ENCODE measurements around the gene SPIC.

Gene SPIC

DNA sequence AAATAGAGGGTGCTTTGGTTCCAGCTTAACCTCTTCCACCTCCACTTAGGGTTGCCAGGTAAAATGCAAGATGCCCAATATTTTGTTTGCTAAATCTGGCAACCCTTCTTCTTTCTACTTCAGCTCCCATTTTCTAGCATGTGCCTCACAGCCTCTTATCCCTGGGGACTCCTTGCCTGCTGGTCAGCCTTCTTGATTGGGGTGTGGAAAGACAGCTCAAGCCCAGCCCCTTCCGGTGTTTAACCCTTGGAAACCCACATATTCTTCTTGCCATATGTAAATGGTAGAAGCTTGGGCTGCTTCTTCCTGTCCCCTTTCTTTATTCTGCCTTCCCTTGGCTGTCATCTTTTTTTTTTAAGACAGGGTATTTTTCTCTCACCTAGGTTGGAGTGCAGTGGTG, 5.7 kb downstream of the SPIC start:
- no peak overlapping the region for H2AFZ ChIP-seq (ENCODE audit: insufficient read depth, low read length, poor library complexity)
- no CpG with 5 or more reads among the region's 1 CpG for WGBS (ENCODE audit: extremely low coverage, insufficient coverage, insufficient read length)
- no peak for DNase-seq
- no peak overlapping the region for H2AK5ac ChIP-seq (ENCODE audit: low read length)
- no peak overlapping the region for H2BK5ac ChIP-seq (ENCODE audit: low read depth, low read length, poor library complexity)
- no peak overlapping the region for H3K18ac ChIP-seq (ENCODE audit: low read length)
- no peak overlapping the region for H4K12ac ChIP-seq (ENCODE audit: low read depth, low read length)
- H3K14ac ChIP-seq (ENCODE audit: low read length) = no peak overlapping the region
- no peak overlapping the region for H4K91ac ChIP-seq (ENCODE audit: low read depth, low read length)
- H2BK120ac ChIP-seq (ENCODE audit: insufficient read depth, low read length, poor library complexity) = no peak overlapping the region
- no peaks in the 10 kb centered on the region for H3K79me2 ChIP-seq (ENCODE audit: control insufficient read depth, insufficient read depth, low read length, poor library complexity)
- H3K9ac ChIP-seq (ENCODE audit: low read length) = no peak overlapping the region
- no peak overlapping the region for H3K4ac ChIP-seq (ENCODE audit: low read depth, low read length)
- no peaks in the 10 kb centered on the region for H3K27me3 ChIP-seq (ENCODE audit: insufficient read depth, low read length)
- no peak overlapping the region for H4K8ac ChIP-seq (ENCODE audit: low read depth, low read length)
- no peaks in the 10 kb centered on the region for H3K79me1 ChIP-seq (ENCODE audit: low read length)
- no peaks in the 10 kb centered on the region for H3K4me1 ChIP-seq (ENCODE audit: control insufficient read depth in 1 of 2, insufficient read depth in 2 of 2, low read length in 2 of 2)
- H3K9me3 ChIP-seq (ENCODE audit: insufficient read depth, low read depth, low read length) = no peaks in the 10 kb centered on the region
- H3K4me2 ChIP-seq (ENCODE audit: low read length) = no peak overlapping the region
- no peak overlapping the region for H3K4me3 ChIP-seq (ENCODE audit: low read depth, low read length)
- no peak overlapping the region for H2BK12ac ChIP-seq (ENCODE audit: low read length)
- no peak overlapping the region for H3K27ac ChIP-seq (ENCODE audit: low read depth, low read length)
- no peak overlapping the region for H3K23ac ChIP-seq (ENCODE audit: low read length)
- no peaks in the 10 kb centered on the region for H3K36me3 ChIP-seq (ENCODE audit: control insufficient read depth in 1 of 2, insufficient read depth in 2 of 2, low read length in 2 of 2)

- no peak overlapping the region for H3K4me2 ChIP-seq (ENCODE audit: low read length)
- H3K23ac ChIP-seq (ENCODE audit: low read length) = no peak overlapping the region
- H3K9me3 ChIP-seq (ENCODE audit: insufficient read depth, low read depth, low read length) = no peaks in the 10 kb centered on the region
- no peak overlapping the region for H4K8ac ChIP-seq (ENCODE audit: low read depth, low read length)
- H2AFZ ChIP-seq (ENCODE audit: insufficient read depth, low read length, poor library complexity) = no peak overlapping the region
- H3K36me3 ChIP-seq (ENCODE audit: control insufficient read depth in 1 of 2, insufficient read depth in 2 of 2, low read length in 2 of 2) = no peaks in the 10 kb centered on the region
- H3K79me1 ChIP-seq (ENCODE audit: low read length) = no peaks in the 10 kb centered on the region
- no peak overlapping the region for H4K12ac ChIP-seq (ENCODE audit: low read depth, low read length)
- no peaks in the 10 kb centered on the region for H3K79me2 ChIP-seq (ENCODE audit: control insufficient read depth, insufficient read depth, low read length, poor library complexity)
- no peak overlapping the region for H3K18ac ChIP-seq (ENCODE audit: low read length)
- no peak for DNase-seq
- no peaks in the 10 kb centered on the region for H3K4me1 ChIP-seq (ENCODE audit: control insufficient read depth in 1 of 2, insufficient read depth in 2 of 2, low read length in 2 of 2)
- H2BK12ac ChIP-seq (ENCODE audit: low read length) = no peak overlapping the region
- H3K27me3 ChIP-seq (ENCODE audit: insufficient read depth, low read length) = no peaks in the 10 kb centered on the region
- no peak overlapping the region for H3K9ac ChIP-seq (ENCODE audit: low read length)
- H4K91ac ChIP-seq (ENCODE audit: low read depth, low read length) = no peak overlapping the region
- H2AK5ac ChIP-seq (ENCODE audit: low read length) = no peak overlapping the region
- H3K4me3 ChIP-seq (ENCODE audit: low read depth, low read length) = no peak overlapping the region
- no peak overlapping the region for H3K27ac ChIP-seq (ENCODE audit: low read depth, low read length)
- no peak overlapping the region for H3K14ac ChIP-seq (ENCODE audit: low read length)
- no peak overlapping the region for H2BK120ac ChIP-seq (ENCODE audit: insufficient read depth, low read length, poor library complexity)
- no peak overlapping the region for H3K4ac ChIP-seq (ENCODE audit: low read depth, low read length)
- H2BK5ac ChIP-seq (ENCODE audit: low read depth, low read length, poor library complexity) = no peak overlapping the region
These were observed 9.9 kb downstream of the SPIC start for GRCh38 chr12:101485021-101485420.

GRCh38 chr12:101488469-101488868, 13.3 kb downstream of the SPIC start:
- H3K14ac ChIP-seq (ENCODE audit: low read length) = no peak overlapping the region

DNA sequence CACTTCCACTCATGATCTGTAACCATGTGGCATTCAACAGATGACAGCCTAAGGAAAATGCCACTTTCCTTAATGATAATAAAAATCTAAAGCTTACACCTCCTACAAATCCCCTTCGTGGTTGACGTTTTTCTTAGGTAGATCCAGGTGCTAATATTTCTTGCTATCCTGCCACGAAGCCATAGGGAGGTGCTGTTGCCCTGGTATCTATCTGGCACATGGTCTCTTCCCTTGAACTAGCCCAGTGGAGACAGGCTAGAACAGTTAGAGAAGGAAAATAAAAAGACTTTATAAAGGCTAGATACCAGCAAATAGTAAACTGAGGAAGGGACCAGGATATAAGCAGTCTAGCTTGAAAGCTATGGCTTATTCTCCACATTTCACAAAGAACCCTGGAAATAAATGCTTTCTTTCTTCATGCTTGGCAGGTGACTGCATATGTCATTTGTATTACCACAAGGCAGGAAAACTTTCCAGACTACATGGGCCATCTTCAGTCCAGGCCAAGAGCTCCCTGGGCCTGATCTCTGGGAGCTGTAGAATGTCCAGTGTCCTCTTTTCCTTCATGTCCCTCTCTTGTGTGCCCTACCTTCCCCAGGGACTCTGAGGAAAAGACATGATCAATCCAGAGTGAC, 15.3 kb downstream of the SPIC start:
- H2BK12ac ChIP-seq (ENCODE audit: low read length) = no peak overlapping the region
- no peak overlapping the region for H2AFZ ChIP-seq (ENCODE audit: insufficient read depth, low read length, poor library complexity)
- H4K91ac ChIP-seq (ENCODE audit: low read depth, low read length) = no peak overlapping the region
- H3K4ac ChIP-seq (ENCODE audit: low read depth, low read length) = no peak overlapping the region
- H3K9ac ChIP-seq (ENCODE audit: low read length) = no peak overlapping the region
- no peak overlapping the region for H2BK5ac ChIP-seq (ENCODE audit: low read depth, low read length, poor library complexity)
- H3K14ac ChIP-seq (ENCODE audit: low read length) = no peak overlapping the region
- H3K79me2 ChIP-seq (ENCODE audit: control insufficient read depth, insufficient read depth, low read length, poor library complexity) = no peaks in the 10 kb centered on the region
- H3K4me1 ChIP-seq (ENCODE audit: control insufficient read depth in 1 of 2, insufficient read depth in 2 of 2, low read length in 2 of 2) = no peaks in the 10 kb centered on the region
- no peak overlapping the region for H4K8ac ChIP-seq (ENCODE audit: low read depth, low read length)
- no peaks in the 10 kb centered on the region for H3K9me3 ChIP-seq (ENCODE audit: insufficient read depth, low read depth, low read length)
- no peak overlapping the region for H3K4me2 ChIP-seq (ENCODE audit: low read length)
- no peaks in the 10 kb centered on the region for H3K27me3 ChIP-seq (ENCODE audit: insufficient read depth, low read length)
- no peak overlapping the region for H3K4me3 ChIP-seq (ENCODE audit: low read depth, low read length)
- H2BK120ac ChIP-seq (ENCODE audit: insufficient read depth, low read length, poor library complexity) = no peak overlapping the region
- no peak overlapping the region for H3K27ac ChIP-seq (ENCODE audit: low read depth, low read length)
- no peak overlapping the region for H4K12ac ChIP-seq (ENCODE audit: low read depth, low read length)
- no peaks in the 10 kb centered on the region for H3K79me1 ChIP-seq (ENCODE audit: low read length)
- DNase-seq = peak in 1 of 2 donors; percentile 52
- H2AK5ac ChIP-seq (ENCODE audit: low read length) = no peak overlapping the region
- no CpG with 5 or more reads among the region's 3 CpGs for WGBS (ENCODE audit: extremely low coverage, insufficient coverage, insufficient read length)
- H3K23ac ChIP-seq (ENCODE audit: low read length) = no peak overlapping the region
- no peak overlapping the region for H3K18ac ChIP-seq (ENCODE audit: low read length)
- H3K36me3 ChIP-seq (ENCODE audit: control insufficient read depth in 1 of 2, insufficient read depth in 2 of 2, low read length in 2 of 2) = no peaks in the 10 kb centered on the region

More at GRCh38 chr12:101488469-101488868, 13.3 kb downstream of the SPIC start:
- H3K23ac ChIP-seq (ENCODE audit: low read length) = no peak overlapping the region
- H3K4me3 ChIP-seq (ENCODE audit: low read depth, low read length) = no peak overlapping the region
- no peak overlapping the region for H2BK12ac ChIP-seq (ENCODE audit: low read length)
- WGBS (ENCODE audit: extremely low coverage, insufficient coverage, insufficient read length) = no CpG with 5 or more reads among the region's 2 CpGs
- H4K12ac ChIP-seq (ENCODE audit: low read depth, low read length) = no peak overlapping the region
- H2BK5ac ChIP-seq (ENCODE audit: low read depth, low read length, poor library complexity) = no peak overlapping the region
- no peak for DNase-seq
- no peak overlapping the region for H3K4ac ChIP-seq (ENCODE audit: low read depth, low read length)
- no peaks in the 10 kb centered on the region for H3K36me3 ChIP-seq (ENCODE audit: control insufficient read depth in 1 of 2, insufficient read depth in 2 of 2, low read length in 2 of 2)
- no peak overlapping the region for H2AFZ ChIP-seq (ENCODE audit: insufficient read depth, low read length, poor library complexity)
- H3K9ac ChIP-seq (ENCODE audit: low read length) = no peak overlapping the region
- H3K9me3 ChIP-seq (ENCODE audit: insufficient read depth, low read depth, low read length) = no peaks in the 10 kb centered on the region
- no peak overlapping the region for H4K91ac ChIP-seq (ENCODE audit: low read depth, low read length)
- no peak overlapping the region for H3K18ac ChIP-seq (ENCODE audit: low read length)
- no peaks in the 10 kb centered on the region for H3K4me1 ChIP-seq (ENCODE audit: control insufficient read depth in 1 of 2, insufficient read depth in 2 of 2, low read length in 2 of 2)
- no peaks in the 10 kb centered on the region for H3K27me3 ChIP-seq (ENCODE audit: insufficient read depth, low read length)
- H3K27ac ChIP-seq (ENCODE audit: low read depth, low read length) = no peak overlapping the region
- H3K79me2 ChIP-seq (ENCODE audit: control insufficient read depth, insufficient read depth, low read length, poor library complexity) = no peaks in the 10 kb centered on the region
- no peaks in the 10 kb centered on the region for H3K79me1 ChIP-seq (ENCODE audit: low read length)
- H4K8ac ChIP-seq (ENCODE audit: low read depth, low read length) = no peak overlapping the region
- no peak overlapping the region for H3K4me2 ChIP-seq (ENCODE audit: low read length)
- H2BK120ac ChIP-seq (ENCODE audit: insufficient read depth, low read length, poor library complexity) = no peak overlapping the region
- no peak overlapping the region for H2AK5ac ChIP-seq (ENCODE audit: low read length)

Data from trophoblast cell (in vitro differentiated cells and primary cell).